Measurements from ENCODE around the gene ERMAP.

GRCh38 chr1:42873670-42874069 is 56.7 kb downstream of the ERMAP start:
- no peak for TF ChIP-seq POLR2A (IDR thresholded peaks at IDR 0.05; ENCODE audit: low read depth, low read length)
- no peak for TF ChIP-seq POLR2AphosphoS5 (IDR thresholded peaks at IDR 0.05; ENCODE audit: low read depth, low read length)
- no peak for TF ChIP-seq TAF1 (IDR thresholded peaks at IDR 0.05; ENCODE audit: borderline replicate concordance, low read depth, low read length)
